ENCODE data around the gene GSX1. TPM values are rescaled to one million over a fixed set of nuclear protein-coding genes. Genes with fewer than 3 reads are reported as not detected.

Gene GSX1
- total RNA-seq, 1 donor from 2014 or later = not detected

DNA sequence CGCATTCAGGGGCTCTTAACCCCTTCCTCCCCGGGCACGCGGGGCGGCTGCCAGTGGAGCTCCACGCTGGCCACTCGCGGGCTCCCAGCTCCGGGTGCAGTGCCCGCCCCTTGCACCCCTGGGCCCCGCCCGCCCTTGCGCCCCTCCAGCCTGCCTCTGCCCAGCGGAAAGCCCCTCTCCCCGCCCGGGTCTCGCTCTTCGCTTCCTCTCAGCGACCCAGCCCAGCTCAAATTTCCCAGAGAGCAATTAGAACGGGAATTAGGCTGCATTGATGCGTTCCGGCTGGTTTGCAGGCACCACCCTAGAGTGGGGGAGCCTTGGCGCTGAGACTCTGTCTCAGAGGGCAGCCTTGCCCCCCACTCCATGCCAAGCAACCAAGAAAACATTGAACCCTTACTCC, 1.8 kb upstream of the GSX1 start:
- Mint-ChIP-seq H3K36me3 (no peaks in the 10 kb centered on the region), H3K4me1 (no peaks in the 10 kb centered on the region), H3K27ac (no peak overlapping the region), H3K27me3 (ENCODE audit: low read depth) (peaks cover 92% of the 10 kb centered on the region), H3K9me3 (no peaks in the 10 kb centered on the region), H3K4me3 (no peak overlapping the region)
- TF ChIP-seq, protein P1, sequence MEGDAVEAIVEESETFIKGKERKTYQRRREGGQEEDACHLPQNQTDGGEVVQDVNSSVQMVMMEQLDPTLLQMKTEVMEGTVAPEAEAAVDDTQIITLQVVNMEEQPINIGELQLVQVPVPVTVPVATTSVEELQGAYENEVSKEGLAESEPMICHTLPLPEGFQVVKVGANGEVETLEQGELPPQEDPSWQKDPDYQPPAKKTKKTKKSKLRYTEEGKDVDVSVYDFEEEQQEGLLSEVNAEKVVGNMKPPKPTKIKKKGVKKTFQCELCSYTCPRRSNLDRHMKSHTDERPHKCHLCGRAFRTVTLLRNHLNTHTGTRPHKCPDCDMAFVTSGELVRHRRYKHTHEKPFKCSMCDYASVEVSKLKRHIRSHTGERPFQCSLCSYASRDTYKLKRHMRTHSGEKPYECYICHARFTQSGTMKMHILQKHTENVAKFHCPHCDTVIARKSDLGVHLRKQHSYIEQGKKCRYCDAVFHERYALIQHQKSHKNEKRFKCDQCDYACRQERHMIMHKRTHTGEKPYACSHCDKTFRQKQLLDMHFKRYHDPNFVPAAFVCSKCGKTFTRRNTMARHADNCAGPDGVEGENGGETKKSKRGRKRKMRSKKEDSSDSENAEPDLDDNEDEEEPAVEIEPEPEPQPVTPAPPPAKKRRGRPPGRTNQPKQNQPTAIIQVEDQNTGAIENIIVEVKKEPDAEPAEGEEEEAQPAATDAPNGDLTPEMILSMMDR (IDR thresholded peaks at IDR 0.05; ENCODE audit: unreplicated experiment) = no peak
- no peak for DNase-seq (ENCODE audit: low spot score in 2 of 2, unreplicated experiment in 2 of 2)

DNA sequence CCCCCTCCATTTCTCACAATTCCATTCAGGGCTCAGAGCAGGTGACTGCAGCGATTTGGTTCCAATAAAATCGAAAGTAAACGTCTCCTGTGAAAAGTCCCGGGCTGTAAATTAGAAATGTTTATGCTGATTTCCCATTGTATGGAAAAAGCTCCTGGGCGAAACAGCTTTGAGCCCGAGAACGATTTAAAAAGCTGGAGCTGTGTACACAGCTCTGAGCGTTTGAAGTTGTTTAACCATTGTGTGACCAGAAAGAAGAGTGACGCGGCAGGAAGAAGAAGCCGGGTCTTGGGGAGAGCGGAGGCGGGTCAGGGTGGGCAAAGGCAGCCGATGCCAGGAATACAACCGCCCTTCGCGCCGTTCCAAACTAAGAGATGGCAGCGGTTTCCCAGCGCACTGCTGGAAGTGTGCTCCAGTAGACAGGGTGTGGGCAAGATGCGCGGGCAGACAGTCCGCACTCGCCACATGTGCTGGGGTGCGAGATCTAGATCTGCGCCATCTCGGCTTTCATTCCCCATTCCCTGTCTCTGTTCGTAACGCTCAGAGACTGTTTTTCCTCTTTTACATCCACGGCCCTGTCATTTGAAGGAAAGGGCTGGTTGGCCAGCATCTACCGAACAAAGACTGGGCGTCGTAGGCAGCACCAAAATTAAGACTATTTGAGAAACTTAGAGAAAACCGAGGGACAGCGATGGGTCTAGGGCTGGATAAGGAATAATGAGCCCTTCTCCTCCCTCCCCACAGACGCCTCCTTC, 960 bp upstream of the GSX1 start:
- Mint-ChIP-seq H3K4me1 (no peaks in the 10 kb centered on the region), H3K9me3 (no peaks in the 10 kb centered on the region)

DNA sequence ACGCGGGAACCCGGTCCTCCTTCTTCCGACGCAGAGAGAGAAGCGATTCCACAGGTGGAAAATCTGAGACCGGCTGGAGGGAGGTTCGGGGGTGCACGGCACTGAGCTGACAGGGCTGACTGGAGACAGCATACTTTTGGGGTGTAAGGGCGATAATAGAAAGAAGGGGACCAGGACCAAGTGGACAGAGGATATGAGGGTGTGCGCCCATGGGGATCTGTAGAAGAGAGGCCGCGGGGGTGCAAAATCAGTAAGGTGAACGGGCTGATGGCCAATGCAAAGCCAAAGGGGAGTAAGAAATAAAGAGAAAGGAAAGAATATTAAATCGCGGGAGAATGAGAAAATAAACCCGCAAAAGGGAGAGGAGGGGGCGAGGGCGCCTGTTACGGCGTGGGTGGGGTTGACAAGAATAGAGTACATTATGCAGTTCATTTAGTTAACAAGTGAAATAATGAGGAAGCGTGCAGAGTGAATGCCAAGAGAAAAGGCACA, 336 bp upstream of the GSX1 start:
- no peak for DNase-seq (ENCODE audit: low spot score in 2 of 2, unreplicated experiment in 2 of 2)
- TF ChIP-seq, protein P1 (IDR thresholded peaks at IDR 0.05; ENCODE audit: unreplicated experiment) = no peak
- Mint-ChIP-seq H3K36me3 (no peaks in the 10 kb centered on the region), H3K27me3 (ENCODE audit: low read depth) (peaks cover 95% of the 10 kb centered on the region), H3K9me3 (no peaks in the 10 kb centered on the region), H3K4me3 (no peak overlapping the region), H3K27ac (no peak overlapping the region), H3K4me1 (no peaks in the 10 kb centered on the region)

More for the DNA sequence above, 960 bp upstream of the GSX1 start:
- Mint-ChIP-seq H3K27ac (no peak overlapping the region), H3K36me3 (no peaks in the 10 kb centered on the region), H3K27me3 (ENCODE audit: low read depth) (peaks cover 95% of the 10 kb centered on the region), H3K4me3 (no peak overlapping the region)
- TF ChIP-seq, protein P1 (IDR thresholded peaks at IDR 0.05; ENCODE audit: unreplicated experiment) = no peak
- no peak for DNase-seq (ENCODE audit: low spot score in 2 of 2, unreplicated experiment in 2 of 2)

DNA sequence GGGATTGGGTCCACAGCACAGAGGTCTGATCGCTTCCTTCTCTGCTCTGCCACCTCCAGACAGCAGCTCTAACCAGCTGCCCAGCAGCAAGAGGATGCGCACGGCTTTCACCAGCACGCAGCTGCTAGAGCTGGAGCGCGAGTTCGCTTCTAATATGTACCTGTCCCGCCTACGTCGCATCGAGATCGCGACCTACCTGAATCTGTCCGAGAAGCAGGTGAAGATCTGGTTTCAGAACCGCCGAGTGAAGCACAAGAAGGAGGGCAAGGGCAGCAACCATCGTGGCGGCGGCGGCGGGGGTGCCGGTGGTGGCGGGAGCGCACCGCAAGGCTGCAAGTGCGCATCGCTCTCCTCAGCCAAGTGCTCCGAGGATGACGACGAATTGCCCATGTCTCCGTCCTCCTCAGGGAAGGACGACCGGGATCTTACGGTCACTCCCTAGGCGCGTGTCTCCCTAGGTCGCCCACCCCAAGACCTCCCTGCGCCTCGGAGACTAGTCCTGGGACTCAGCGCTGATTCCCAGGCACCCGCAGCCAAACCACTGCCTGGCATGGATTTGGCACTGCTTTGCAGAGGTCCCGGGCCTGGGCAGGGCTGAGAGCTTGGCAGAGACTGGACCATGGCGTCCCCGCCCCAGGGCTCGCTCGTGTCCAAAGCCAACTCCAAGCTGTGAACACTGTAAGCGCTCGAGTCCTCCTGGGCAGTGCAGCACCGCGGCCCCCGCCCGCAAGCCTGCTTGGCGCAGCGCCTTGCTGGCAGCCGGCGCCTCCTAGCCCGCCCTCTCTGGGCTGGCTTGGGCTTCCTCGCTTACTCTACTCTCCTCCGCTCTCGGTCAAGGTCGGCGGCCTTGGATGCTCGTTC, 1.5 kb downstream of the GSX1 start:
- Mint-ChIP-seq H3K9me3 (no peaks in the 10 kb centered on the region), H3K4me1 (no peaks in the 10 kb centered on the region), H3K4me3 (no peak overlapping the region), H3K27ac (no peak overlapping the region), H3K27me3 (ENCODE audit: low read depth) (peaks cover 95% of the 10 kb centered on the region), H3K36me3 (no peaks in the 10 kb centered on the region)
- TF ChIP-seq, protein P1 (IDR thresholded peaks at IDR 0.05; ENCODE audit: unreplicated experiment) = no peak
- no peak for DNase-seq (ENCODE audit: low spot score in 2 of 2, unreplicated experiment in 2 of 2)

DNA sequence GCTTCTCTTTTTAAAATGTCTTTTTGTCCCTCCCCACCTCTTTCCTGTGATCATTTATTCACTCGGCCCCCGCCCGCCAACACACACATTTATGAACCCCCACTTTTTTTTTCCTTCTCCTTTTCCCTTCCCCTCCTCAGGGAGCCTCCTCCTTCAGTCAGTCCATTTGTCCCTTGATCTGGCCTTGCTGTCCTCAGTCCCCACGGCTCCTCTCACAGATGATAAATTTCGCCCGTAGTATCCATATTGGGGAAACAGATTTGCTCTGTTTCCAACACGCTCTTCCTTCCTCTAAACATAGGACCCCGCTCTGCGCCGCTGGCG, 2.0 kb downstream of the GSX1 start:
- no peaks in the 10 kb centered on the region for H3K4me1 Mint-ChIP-seq
- DNase-seq (ENCODE audit: low spot score in 2 of 2, unreplicated experiment in 2 of 2) = no peak
- H3K27me3 Mint-ChIP-seq (ENCODE audit: low read depth) = peaks cover 95% of the 10 kb centered on the region
- TF ChIP-seq, protein P1 (IDR thresholded peaks at IDR 0.05; ENCODE audit: unreplicated experiment) = no peak
- no peaks in the 10 kb centered on the region for H3K36me3 Mint-ChIP-seq
- no peaks in the 10 kb centered on the region for H3K9me3 Mint-ChIP-seq
- no peak overlapping the region for H3K4me3 Mint-ChIP-seq
- H3K27ac Mint-ChIP-seq = no peak overlapping the region

Data from mesothelial cell of epicardium (in vitro differentiated cells).